HG03354 (cell line): Measurements from ENCODE around the gene ARMC6.

Experiments
- ATAC-seq: cut with Tn5 transposase; IDR thresholded peaks from one replicate; pipeline ENCODE4 v1.9.1; 2021; ENCODE audit warnings: mild to moderate bottlenecking; ENCODE audit not compliant: unreplicated experiment, poor library complexity, severe bottlenecking

Gene ARMC6

GRCh38 chr19:19033426-19034203, at the start of gene ARMC6, which contains the start of gene SUGP2:
ARMC6 (plus strand) TSS chr19:19033603; CDS start chr19:19034210, 607 bp downstream.
SUGP2 (minus strand) TSS chr19:19033517; CDS start chr19:19031071, 2,446 bp downstream.
- peak; percentile 74 for ATAC-seq

DNA sequence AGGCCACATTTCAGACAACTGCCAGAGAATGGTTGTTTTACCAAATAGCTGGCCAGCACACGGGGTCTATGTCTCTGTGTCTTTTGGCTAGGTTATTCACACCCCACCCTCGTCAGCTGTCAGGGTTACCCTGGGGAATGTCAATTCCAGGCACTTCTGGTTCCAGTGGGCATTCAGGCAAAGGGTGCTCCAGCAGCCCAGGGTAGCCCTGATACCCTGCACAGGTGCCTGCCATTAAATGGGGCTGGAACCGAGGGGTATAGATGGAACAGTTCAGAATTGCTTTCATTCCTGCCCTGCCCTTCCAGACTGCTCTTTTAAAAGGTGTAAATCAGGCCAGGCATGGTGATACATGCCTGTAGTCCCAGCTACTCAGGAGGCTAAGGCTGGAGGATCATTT, 49.2 kb upstream of the ARMC6 start:
- no peak for ATAC-seq

- no peak for ATAC-seq
These were observed 48.1 kb upstream of the ARMC6 start for GRCh38 chr19:18985257-18985656.

GRCh38 chr19:18987456-18987855, 45.9 kb upstream of the ARMC6 start:
- no peak for ATAC-seq

DNA sequence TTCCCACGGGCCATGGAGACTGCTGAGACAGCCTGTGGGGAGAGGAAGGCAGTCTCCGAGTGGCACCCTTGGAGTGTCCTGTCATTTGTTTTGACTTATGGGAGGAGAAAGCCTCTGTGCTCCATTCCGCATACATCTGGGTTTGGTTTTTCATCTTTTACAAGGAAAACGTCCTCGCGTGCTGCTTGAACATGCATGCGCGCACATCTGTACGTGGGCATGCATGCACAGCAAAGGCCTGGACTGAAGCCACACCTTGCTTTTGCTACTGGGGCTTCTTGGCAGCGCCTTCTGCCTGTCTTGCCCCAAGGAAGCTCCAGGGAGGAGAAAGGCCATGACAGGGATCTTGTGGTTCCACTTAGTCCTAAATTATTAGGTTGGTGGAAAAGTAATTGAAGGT, 44.1 kb upstream of the ARMC6 start:
- ATAC-seq = no peak

DNA sequence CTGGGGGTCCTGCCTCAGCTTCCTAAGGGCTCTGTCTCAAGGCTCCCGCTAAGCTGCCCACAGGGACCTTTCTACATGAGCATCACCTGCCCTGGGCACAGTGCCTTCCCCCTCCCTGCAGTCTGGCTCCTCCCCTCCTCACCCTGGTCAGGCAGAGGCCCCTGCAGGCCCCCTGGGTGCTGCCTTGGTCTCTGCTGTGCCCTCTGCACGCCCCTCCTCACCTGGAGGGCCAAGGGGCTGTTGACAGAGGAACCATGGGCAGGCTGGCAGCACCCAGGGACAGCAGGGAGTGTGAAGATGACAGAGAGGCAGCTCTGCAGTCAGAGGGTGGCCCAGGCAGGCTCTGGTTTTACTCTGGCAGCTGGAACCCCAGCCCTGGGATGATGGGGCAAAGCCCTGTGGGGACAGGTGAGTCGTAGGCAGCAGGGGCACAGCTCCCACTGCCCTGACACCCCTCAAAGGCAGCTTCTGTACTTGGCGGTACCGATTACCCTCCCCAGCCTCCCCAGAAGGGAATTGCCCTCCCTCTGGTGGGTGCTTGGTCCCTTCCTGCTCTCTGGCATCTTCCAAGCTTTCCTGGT, 43.2 kb upstream of the ARMC6 start:
- ATAC-seq = no peak

DNA sequence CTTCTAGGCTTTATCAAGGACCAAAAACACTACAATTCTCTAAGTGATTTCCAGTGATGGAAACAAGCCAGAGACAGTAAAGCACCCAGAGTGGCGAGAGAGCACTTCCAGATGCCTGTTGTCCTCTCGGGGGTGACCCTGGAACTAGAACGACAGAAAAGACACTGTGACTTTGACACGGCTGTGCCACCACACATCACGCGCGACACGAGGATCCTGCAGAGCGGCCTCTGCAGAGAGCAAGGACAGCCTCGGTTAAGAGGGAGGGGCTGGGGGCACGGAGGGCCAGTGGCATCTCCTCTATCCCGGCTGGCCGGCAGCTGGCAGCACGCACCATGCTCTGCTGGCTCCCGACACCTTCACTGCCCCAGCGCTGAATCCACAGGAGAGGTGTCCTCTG, 42.4 kb upstream of the ARMC6 start:
- ATAC-seq = no peak

DNA sequence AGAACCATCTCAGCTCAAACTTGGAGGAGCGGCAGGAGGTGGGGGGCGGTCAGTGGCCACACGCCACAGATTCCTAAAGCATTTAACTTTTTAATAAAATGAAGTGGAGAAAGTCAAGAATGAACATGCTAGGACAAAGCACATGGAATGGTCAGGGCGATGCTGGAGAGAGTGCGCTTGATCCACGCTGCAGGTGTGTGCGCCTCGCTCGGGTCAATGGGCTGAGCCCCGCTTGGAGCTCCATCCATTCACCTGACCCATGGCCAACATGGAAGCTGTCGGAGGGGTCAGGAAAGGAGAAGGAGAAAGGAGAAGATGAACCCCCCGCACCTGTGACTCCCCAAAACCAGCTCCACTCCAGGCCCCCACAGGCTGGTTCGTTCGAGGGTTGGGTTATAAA, 41.9 kb upstream of the ARMC6 start:
- ATAC-seq = no peak

DNA sequence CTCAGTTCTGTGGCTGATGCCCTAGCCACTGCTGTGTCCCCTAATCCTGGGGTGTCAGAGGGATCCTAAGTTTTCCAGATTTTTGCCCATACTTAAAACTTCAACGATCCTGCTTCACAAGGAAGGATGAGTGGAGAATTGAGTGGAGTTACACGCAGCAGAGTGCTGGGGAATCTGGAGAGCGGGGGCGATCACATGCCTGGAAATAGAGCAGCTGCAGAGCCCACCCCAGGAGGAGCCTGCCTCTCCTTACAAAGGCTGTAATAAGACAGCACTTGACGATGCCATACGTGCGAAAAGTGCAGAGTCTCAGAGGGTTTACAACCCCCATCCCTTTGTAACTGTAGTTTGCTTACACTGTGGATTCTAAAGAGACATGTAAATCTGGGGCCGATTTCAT, 40.7 kb upstream of the ARMC6 start:
- ATAC-seq = no peak

DNA sequence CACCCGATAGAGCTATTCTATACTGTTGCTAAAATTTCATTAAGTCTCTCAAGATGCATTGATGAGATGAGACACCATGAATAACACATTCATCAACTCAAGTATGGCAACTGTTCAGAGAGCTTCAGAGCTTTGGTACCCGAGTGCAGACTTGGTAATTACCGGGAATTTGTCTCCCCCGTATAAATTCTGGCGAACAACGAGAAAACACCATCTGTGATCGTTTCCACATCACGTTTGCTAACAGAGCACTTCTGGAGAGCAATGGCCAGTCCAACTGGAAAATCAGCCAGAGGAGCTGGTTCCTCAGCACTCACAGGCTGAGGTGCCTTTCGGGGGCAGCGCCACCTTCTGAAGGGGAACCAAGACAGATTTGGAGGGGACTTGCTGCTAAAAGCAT, 40.3 kb upstream of the ARMC6 start:
- no peak for ATAC-seq

- ATAC-seq = no peak
These were observed 37.6 kb upstream of the ARMC6 start for GRCh38 chr19:18995804-18996241.

GRCh38 chr19:18996351-18996750, 37.1 kb upstream of the ARMC6 start:
- no peak for ATAC-seq

GRCh38 chr19:18996796-18997394, 36.5 kb upstream of the ARMC6 start:
- ATAC-seq = no peak

GRCh38 chr19:18998276-18998675, 35.1 kb upstream of the ARMC6 start:
- ATAC-seq = no peak

- ATAC-seq = no peak
These were observed 34.2 kb upstream of the ARMC6 start for GRCh38 chr19:18999016-18999758.

GRCh38 chr19:18999896-19000620, 33.3 kb upstream of the ARMC6 start:
- ATAC-seq = no peak

GRCh38 chr19:19004144-19004543, 29.3 kb upstream of the ARMC6 start:
- ATAC-seq = no peak

- no peak for ATAC-seq
These were observed 27.2 kb upstream of the ARMC6 start for GRCh38 chr19:19006213-19006612.

DNA sequence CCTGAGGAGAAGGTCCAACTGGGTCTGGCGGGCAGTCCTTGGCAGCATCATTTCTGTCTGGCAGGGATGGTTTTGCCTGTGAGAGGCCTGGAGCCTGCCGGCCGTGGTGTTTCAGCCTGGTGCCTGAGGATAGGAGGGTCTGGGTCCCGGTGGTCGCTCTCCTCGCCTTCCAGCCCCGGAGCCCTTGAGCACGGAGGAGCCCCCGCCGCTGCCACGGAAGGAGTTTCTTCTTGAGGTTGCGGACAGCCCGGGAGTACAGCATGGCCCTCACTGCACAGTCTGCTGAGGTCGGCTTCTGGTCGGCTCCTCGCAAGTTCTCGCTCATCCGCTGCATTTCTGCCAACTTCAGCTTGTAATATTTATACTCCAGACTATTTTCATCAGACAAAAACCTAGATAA, 23.5 kb upstream of the ARMC6 start:
- no peak for ATAC-seq

DNA sequence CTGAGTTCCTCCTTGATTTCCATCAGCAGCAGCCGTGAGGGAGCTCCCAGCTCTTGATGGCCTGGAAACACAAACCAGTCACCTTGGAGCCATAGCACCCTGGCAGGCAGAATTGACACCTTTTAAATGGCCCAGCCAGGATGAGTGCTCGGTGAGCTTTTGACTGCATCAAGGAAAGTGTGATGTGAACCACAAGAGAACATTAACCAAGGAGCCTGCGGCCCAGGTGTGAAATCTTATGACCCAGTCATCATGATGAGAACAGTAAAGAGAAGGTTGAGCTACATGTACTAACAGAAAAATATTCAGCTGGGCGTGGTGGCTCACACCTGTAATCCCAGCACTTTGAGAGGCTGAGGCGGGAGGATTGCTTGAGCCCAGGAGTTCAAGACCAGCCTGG, 22.9 kb upstream of the ARMC6 start:
- no peak for ATAC-seq
